AG10803 (cell line): ENCODE data around the gene GMDS.

Experiments used
- DNase-seq: peaks from one replicate; pipeline ENCODE4 v3.0.0; 2010; ENCODE audit warnings: low read depth
- H3K4me3 ChIP-seq: 2 replicates; pipeline ENCODE4 v1.5.1; 2011; ENCODE audit warnings: mild to moderate bottlenecking, low read length, control low read depth
- CTCF ChIP-seq: conservative IDR thresholded peaks from 2 replicates; pipeline ENCODE4 v1.5.1; 2011; ENCODE audit warnings: mild to moderate bottlenecking, low read length, control low read depth, inconsistent platforms

Gene GMDS

DNA sequence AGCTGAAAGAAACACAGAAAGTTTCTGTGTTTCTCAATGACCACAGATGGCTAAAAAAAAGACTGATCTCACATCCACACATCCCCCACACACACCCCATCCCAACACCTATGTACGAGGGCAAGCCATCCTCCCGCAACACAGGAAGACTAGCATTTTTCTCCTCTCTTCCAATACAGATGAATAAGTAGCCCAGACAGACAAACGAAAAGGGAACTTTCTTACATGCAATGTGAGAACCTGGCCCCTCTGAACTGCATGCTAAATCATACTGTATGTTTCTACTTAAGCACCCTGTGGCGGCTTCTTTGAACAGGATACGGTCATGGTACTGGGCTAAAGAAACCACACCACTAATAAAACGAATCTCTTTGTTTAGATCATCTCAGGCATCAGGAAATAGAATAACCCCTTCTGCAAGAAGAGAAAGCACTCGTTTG is 116.2 kb downstream of the GMDS start:
- DNase-seq = no peak
- H3K4me3 ChIP-seq = no peak overlapping the region
- TF ChIP-seq CTCF = no peak

DNA sequence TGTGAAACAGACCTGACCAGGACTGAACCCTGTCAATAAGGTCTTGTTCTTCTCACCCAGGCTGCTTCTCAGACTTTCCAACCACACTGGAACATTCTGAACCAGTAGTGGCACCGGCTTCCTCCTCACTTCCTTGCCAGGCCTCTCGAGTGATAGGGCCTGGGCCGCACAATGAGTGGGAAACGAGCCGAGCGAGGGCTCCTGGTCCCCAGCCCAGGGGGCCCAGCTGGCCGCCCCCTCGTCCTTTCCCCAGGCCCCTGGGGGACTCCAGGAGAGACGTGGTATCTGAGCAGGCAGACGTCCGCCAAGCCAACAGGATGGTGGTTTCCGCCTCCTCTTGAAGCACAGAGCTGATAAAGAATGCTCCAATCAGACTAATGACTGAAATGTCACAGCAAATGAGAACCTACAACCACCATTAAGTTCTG is 117.9 kb downstream of the GMDS start:
- DNase-seq = no peak
- no peak overlapping the region for H3K4me3 ChIP-seq
- no peak for TF ChIP-seq CTCF

DNA sequence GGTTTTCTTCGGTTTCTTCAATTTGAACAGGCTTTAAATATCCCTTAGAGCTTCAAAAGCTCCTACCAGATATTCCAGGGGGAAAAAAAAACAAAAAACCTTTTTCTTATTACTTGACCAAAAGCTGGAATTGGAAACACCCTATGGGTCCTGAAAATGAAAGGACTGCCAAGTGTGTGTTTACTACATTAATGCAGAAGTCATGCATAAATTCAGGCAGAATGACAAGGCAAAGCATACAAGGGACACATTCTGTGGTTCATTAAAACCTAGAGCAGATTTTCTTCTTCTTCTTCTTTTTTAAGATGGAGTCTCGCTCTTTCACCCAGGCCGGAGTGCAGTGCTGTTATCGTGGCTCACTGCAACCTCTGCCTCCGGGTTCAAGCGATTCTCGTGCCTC is 119.1 kb downstream of the GMDS start:
- H3K4me3 ChIP-seq = no peak overlapping the region
- TF ChIP-seq CTCF = no peak
- DNase-seq = no peak

DNA sequence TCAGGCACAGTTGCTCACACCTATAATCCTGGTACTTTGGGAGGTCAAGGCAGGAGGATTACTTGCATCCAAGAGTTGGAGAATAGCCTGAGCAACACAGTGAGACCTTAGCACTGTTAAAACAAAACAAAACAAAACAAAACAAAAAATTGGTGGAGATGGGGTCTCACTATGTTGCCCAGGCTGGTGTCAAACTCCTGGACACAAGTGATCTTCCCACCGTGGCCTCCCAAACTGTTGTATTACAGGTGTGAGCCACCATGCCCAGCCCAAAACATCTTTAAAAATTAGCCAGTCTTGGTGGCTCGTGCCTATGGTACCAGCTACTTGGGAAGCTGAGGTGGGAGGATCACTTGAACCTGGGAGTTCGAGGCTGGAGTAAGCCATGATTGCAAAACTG is 120.2 kb downstream of the GMDS start:
- no peak for DNase-seq
- no peak for TF ChIP-seq CTCF
- no peak overlapping the region for H3K4me3 ChIP-seq

DNA sequence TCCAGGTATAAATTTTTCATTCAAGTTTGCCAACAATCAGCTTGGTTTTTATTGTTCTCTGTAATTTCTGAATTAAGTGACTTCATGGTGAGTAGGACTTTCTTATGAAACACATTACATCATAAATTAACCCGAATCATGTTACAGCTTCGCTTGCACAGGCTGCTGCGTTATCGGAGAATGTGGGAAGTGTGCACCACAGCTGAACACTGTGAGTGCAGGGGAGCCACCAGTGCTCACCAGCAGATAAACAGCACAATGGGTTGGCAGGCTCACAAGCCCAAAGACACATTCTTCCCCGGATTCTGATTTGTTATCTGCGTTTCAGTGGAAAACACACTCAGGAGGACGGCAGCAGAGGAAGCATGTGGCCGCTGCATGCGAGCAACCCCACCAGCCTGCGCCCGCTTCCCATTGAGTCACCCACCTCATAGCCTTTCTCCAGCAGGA is 121.1 kb downstream of the GMDS start:
- no peak for DNase-seq
- H3K4me3 ChIP-seq = no peak overlapping the region
- TF ChIP-seq CTCF = no peak

DNA sequence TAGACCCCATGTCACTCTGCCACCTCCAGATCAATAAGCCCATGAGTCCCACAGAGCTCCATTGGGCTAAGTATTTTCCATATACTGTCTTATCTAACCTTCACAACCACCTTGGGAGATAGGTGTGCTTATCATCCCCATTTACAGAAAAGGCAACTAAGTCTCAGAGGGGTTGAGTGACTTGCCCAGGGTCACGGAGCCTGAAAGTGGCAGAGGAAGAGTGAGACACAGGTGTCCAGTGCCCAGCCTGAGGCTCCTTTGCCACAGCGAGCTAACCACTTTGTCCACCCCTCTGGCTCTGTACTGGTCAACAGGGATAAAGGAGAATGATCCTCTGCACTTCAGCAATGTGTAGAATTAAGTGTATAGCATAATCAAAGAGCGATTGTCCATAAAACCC is 124.5 kb downstream of the GMDS start:
- TF ChIP-seq CTCF = no peak
- no peak for DNase-seq
- H3K4me3 ChIP-seq = no peak overlapping the region

DNA sequence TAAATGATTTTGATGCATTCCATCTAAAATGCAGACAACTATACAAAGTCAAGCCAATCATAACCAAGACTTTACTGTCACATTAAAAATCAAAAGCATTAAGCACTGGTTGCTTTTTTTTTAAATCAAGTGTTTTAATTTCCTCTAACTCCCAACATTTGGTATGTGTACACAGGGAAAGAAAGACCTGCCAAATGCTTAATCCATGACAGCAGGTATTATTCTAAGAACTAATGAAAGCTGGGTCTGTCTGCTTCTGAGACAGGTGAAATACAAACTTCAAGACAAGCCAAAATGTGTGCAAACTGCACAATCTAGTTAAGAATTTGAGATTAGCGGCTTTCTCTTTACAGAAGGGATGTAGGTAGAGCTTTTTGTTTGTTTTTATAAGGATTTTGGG is 126.1 kb downstream of the GMDS start:
- TF ChIP-seq CTCF = no peak
- H3K4me3 ChIP-seq = no peak overlapping the region
- no peak for DNase-seq
